Endothelial cell of umbilical vein (primary cell): Measurements from ENCODE around the gene MEI1.

Experiments
- CTCF ChIP-seq, 2 donors: IDR thresholded peaks; 1 replicate in 1 of 2; 2 replicates in 1 of 2; pipeline ENCODE4 v1.5.1; 2011; ENCODE audit warnings: low read length in 2 of 2, mild to moderate bottlenecking in 2 of 2, moderate library complexity in 2 of 2, control low read depth in 1 of 2, inconsistent platforms in 1 of 2, low read depth in 1 of 2; ENCODE audit not compliant: insufficient read depth in 1 of 2; ENCODE audit errors: extremely low read depth in 1 of 2
- EZH2 ChIP-seq: IDR thresholded peaks from 2 replicates; pipeline ENCODE4 v1.6.1; 2012; ENCODE audit warnings: borderline replicate concordance, low read depth, mild to moderate bottlenecking, moderate library complexity, low read length, inconsistent platforms; ENCODE audit not compliant: severe bottlenecking
- FOS ChIP-seq: IDR thresholded peaks from 2 replicates; pipeline ENCODE4 v1.6.1; 2011; ENCODE audit warnings: mild to moderate bottlenecking, low read length, moderate library complexity, borderline replicate concordance; ENCODE audit not compliant: insufficient read depth
- JUN ChIP-seq: IDR thresholded peaks from 2 replicates; pipeline ENCODE4 v1.6.1; 2011; ENCODE audit warnings: borderline replicate concordance, low read depth; ENCODE audit not compliant: insufficient read length, insufficient read depth
- MYC ChIP-seq: IDR thresholded peaks from one replicate; pipeline ENCODE4 v1.6.1; 2011; ENCODE audit warnings: mild to moderate bottlenecking, low read depth, low read length
- POLR2A ChIP-seq: IDR thresholded peaks from 2 replicates; pipeline ENCODE4 v1.6.1; 2012; ENCODE audit warnings: low read depth, mild to moderate bottlenecking, control low read depth, low read length
- POLR2AphosphoS5 ChIP-seq: IDR thresholded peaks from 2 replicates; pipeline ENCODE4 v1.6.1; 2012; ENCODE audit warnings: low read depth, mild to moderate bottlenecking, control low read depth, low read length, moderate library complexity; ENCODE audit not compliant: insufficient read depth

- TF ChIP-seq CTCF (IDR thresholded peaks at IDR 0.05; ENCODE audit: extremely low read depth in 1 of 2, insufficient read depth in 1 of 2, low read depth in 1 of 2, low read length in 2 of 2) (no peak), JUN (no peak), MYC (no peak), EZH2 (no peak), POLR2A (no peak), POLR2AphosphoS5 (no peak), FOS (no peak)
Measured at GRCh38 chr22:41798736-41799135, 99.4 kb downstream of the MEI1 start.
